Neural cell (in vitro differentiated cells): Measurements from ENCODE around the gene CAV2. TPM values are rescaled to one million over a fixed set of nuclear protein-coding genes. Genes with fewer than 3 reads are reported as not detected.

Experiments
- H2AFZ ChIP-seq: fragments of 200-600, 300-800 bp; sonication (generic), shearing (Covaris generic); 2 replicates; pipeline ENCODE4 v1.6.0; 2014; ENCODE audit warnings: low read depth, mild to moderate bottlenecking, antibody characterized with exemption, low read length, moderate library complexity
- H3F3A ChIP-seq: fragments of 200-600 bp; shearing (Covaris generic); 2 replicates; pipeline ENCODE4 v1.6.1; 2016; ENCODE audit warnings: mild to moderate bottlenecking, moderate library complexity, mixed read lengths, antibody characterized with exemption, low read length; ENCODE audit not compliant: insufficient read depth, poor library complexity, severe bottlenecking
- H3K27ac ChIP-seq: fragments of 200-600, 300-800 bp; sonication (generic), shearing (Covaris generic); 2 replicates; pipeline ENCODE4 v1.5.1; 2014; ENCODE audit warnings: mild to moderate bottlenecking, low read length, moderate library complexity
- H3K27me3 ChIP-seq: fragments of 300-800, 200-600 bp; sonication (generic), shearing (Covaris generic); 2 replicates; pipeline ENCODE4 v1.6.0; 2014; ENCODE audit warnings: mild to moderate bottlenecking, low read depth, low read length, moderate library complexity; ENCODE audit not compliant: insufficient read depth
- H3K36me3 ChIP-seq: fragments of 300-800, 200-600 bp; sonication (generic), shearing (Covaris generic); 2 replicates; pipeline ENCODE4 v1.5.1; 2014; ENCODE audit warnings: mild to moderate bottlenecking, antibody characterized with exemption, low read length, moderate library complexity; ENCODE audit not compliant: insufficient read depth
- H3K4me2 ChIP-seq: fragments of 300-800, 200-600 bp; sonication (generic), shearing (Covaris generic); 2 replicates; pipeline ENCODE4 v1.6.0; 2014; ENCODE audit warnings: mild to moderate bottlenecking, low read length
- H3K4me3 ChIP-seq: fragments of 300-800, 200-600 bp; sonication (generic), shearing (Covaris generic); 2 replicates; pipeline ENCODE4 v1.5.1; 2014; ENCODE audit warnings: mild to moderate bottlenecking, low read length, moderate library complexity
- H3K79me2 ChIP-seq: fragments of 200-600 bp; shearing (Covaris generic); replicated peaks from 2 replicates; pipeline ENCODE4 v1.6.0; 2014; ENCODE audit warnings: mild to moderate bottlenecking, low read length, moderate library complexity; ENCODE audit not compliant: insufficient read depth
- H3K9ac ChIP-seq: fragments of 300-800, 200-600 bp; sonication (generic), shearing (Covaris generic); 2 replicates; pipeline ENCODE4 v1.6.1; 2016; ENCODE audit warnings: mild to moderate bottlenecking, low read length, mixed read lengths
- H3K9me2 ChIP-seq: fragments of 200-600 bp; shearing (Covaris generic); 2 replicates; pipeline ENCODE4 v1.6.1; 2016; ENCODE audit warnings: mild to moderate bottlenecking, low read length, mixed read lengths; ENCODE audit not compliant: insufficient read depth
- H3K9me3 ChIP-seq: fragments of 200-600, 300-800 bp; sonication (generic), shearing (Covaris generic); 2 replicates; pipeline ENCODE4 v1.6.1; 2016; ENCODE audit warnings: mild to moderate bottlenecking, mixed run types, low read length, moderate library complexity, mixed read lengths
- H4K20me1 ChIP-seq: fragments of 200-600 bp; shearing (Covaris generic); 2 replicates; pipeline ENCODE4 v1.6.1; 2016; ENCODE audit warnings: mild to moderate bottlenecking, mixed run types; ENCODE audit not compliant: insufficient read depth
- EP300 ChIP-seq: fragments of 450-650 bp; conservative IDR thresholded peaks from 2 replicates; pipeline ENCODE4 v1.6.1; 2014; ENCODE audit warnings: antibody characterized with exemption, mild to moderate bottlenecking, moderate library complexity; ENCODE audit not compliant: poor library complexity, severe bottlenecking
- EZH2 ChIP-seq: fragments of 200-600, 300-800 bp; shearing (Covaris generic), sonication (generic); IDR thresholded peaks from 2 replicates; pipeline ENCODE4 v1.6.1; 2014; ENCODE audit warnings: antibody characterized with exemption, low read length, borderline replicate concordance, mild to moderate bottlenecking; ENCODE audit not compliant: insufficient read depth, poor library complexity, severe bottlenecking
- MXI1 ChIP-seq: fragments of 450-650 bp; conservative IDR thresholded peaks from 2 replicates; pipeline ENCODE4 v1.6.1; 2014; ENCODE audit warnings: antibody characterized with exemption, mild to moderate bottlenecking; ENCODE audit not compliant: poor library complexity, severe bottlenecking
- POLR2AphosphoS5 ChIP-seq: IDR thresholded peaks from 2 replicates; pipeline ENCODE4 v1.6.1; 2012
- RAD21 ChIP-seq: fragments of 450-650 bp; conservative IDR thresholded peaks from 2 replicates; pipeline ENCODE4 v1.6.1; 2014; ENCODE audit warnings: antibody characterized with exemption, mild to moderate bottlenecking, moderate library complexity
- SMC3 ChIP-seq: fragments of 450-650 bp; conservative IDR thresholded peaks from 2 replicates; pipeline ENCODE4 v1.6.1; 2014; ENCODE audit warnings: antibody characterized with exemption, mild to moderate bottlenecking, moderate library complexity; ENCODE audit not compliant: poor library complexity
- TAF1 ChIP-seq: IDR thresholded peaks from 2 replicates; pipeline ENCODE4 v1.6.1; 2012; ENCODE audit warnings: low read depth
- polyA plus RNA-seq: library from polyadenylated mRNA; depleted of rRNA; stranded (reverse); fragments of >200 nt; gene quantifications from 2 replicates; pipeline ENCODE4 v1.2.3, GENCODE V29; 2014
- TF ChIP-seq, protein P1 (sequence below): IDR thresholded peaks from 2 replicates; pipeline ENCODE4 v1.6.1; 2012; ENCODE audit warnings: borderline replicate concordance
- TF ChIP-seq, protein P2 (sequence below): fragments of 450-650 bp; IDR thresholded peaks from 2 replicates; pipeline ENCODE4 v1.5.1; 2014; ENCODE audit warnings: antibody characterized with exemption, mild to moderate bottlenecking, moderate library complexity; ENCODE audit not compliant: poor library complexity, severe bottlenecking

Gene CAV2
- polyA plus RNA-seq, 1 donor from 2014 or later: not detected

DNA sequence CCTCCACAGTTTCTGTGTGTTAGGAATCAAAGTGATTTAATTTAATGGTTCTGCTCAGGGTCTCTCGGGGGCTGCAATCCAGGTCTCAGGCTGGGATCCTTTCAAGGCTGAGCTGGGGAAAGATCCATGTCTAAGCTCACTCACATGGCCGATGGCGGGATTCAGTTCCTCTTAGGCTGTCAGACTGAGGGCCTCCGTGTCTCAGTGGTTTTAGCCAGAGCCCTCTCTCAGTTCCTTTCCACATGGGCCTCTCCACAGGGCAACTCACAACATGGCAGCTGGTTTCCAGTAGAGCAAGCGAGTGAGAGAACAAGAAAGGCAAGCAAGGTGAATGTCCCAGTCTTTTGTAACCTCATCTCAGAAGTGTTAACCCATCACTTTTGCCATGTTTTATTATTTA, 52.2 kb downstream of the CAV2 start:
- Histone ChIP-seq H3K4me3 (no peak overlapping the region), H3K9me2 (no peaks in the 10 kb centered on the region), H3K9ac (no peak overlapping the region), H3F3A (no peaks in the 10 kb centered on the region), H3K36me3 (no peaks in the 10 kb centered on the region), H3K27ac (no peak overlapping the region), H4K20me1 (no peaks in the 10 kb centered on the region), H2AFZ (no peak overlapping the region), H3K79me2 (no peaks in the 10 kb centered on the region), H3K27me3 (no peaks in the 10 kb centered on the region), H3K4me2 (no peak overlapping the region), H3K9me3 (no peaks in the 10 kb centered on the region)
- TF ChIP-seq MXI1 (no peak), SMC3 (no peak), POLR2AphosphoS5 (no peak), TAF1 (no peak), RAD21 (no peak), EZH2 (no peak), EP300 (no peak)
- TF ChIP-seq, protein P1, sequence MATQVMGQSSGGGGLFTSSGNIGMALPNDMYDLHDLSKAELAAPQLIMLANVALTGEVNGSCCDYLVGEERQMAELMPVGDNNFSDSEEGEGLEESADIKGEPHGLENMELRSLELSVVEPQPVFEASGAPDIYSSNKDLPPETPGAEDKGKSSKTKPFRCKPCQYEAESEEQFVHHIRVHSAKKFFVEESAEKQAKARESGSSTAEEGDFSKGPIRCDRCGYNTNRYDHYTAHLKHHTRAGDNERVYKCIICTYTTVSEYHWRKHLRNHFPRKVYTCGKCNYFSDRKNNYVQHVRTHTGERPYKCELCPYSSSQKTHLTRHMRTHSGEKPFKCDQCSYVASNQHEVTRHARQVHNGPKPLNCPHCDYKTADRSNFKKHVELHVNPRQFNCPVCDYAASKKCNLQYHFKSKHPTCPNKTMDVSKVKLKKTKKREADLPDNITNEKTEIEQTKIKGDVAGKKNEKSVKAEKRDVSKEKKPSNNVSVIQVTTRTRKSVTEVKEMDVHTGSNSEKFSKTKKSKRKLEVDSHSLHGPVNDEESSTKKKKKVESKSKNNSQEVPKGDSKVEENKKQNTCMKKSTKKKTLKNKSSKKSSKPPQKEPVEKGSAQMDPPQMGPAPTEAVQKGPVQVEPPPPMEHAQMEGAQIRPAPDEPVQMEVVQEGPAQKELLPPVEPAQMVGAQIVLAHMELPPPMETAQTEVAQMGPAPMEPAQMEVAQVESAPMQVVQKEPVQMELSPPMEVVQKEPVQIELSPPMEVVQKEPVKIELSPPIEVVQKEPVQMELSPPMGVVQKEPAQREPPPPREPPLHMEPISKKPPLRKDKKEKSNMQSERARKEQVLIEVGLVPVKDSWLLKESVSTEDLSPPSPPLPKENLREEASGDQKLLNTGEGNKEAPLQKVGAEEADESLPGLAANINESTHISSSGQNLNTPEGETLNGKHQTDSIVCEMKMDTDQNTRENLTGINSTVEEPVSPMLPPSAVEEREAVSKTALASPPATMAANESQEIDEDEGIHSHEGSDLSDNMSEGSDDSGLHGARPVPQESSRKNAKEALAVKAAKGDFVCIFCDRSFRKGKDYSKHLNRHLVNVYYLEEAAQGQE: no peak
- TF ChIP-seq, protein P2, sequence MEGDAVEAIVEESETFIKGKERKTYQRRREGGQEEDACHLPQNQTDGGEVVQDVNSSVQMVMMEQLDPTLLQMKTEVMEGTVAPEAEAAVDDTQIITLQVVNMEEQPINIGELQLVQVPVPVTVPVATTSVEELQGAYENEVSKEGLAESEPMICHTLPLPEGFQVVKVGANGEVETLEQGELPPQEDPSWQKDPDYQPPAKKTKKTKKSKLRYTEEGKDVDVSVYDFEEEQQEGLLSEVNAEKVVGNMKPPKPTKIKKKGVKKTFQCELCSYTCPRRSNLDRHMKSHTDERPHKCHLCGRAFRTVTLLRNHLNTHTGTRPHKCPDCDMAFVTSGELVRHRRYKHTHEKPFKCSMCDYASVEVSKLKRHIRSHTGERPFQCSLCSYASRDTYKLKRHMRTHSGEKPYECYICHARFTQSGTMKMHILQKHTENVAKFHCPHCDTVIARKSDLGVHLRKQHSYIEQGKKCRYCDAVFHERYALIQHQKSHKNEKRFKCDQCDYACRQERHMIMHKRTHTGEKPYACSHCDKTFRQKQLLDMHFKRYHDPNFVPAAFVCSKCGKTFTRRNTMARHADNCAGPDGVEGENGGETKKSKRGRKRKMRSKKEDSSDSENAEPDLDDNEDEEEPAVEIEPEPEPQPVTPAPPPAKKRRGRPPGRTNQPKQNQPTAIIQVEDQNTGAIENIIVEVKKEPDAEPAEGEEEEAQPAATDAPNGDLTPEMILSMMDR: no peak

DNA sequence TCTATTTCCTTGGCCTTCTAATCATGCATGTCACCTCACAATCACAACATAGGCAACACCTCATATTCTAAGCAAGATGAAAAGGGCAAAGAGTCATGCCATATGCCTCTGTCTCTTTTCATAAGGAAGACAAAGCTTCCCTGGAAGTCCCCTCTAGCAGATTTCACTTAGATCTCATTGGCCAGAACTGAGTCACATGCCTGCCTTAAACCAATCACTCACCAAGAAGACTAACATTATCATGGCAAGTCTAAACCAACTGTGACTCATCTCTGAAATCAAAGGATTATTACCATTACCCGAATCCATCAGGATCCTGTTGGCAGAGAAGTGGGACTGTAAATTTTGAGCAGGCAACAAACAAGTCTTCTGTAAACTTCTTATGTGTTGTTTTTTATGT, 53.1 kb downstream of the CAV2 start:
- TF ChIP-seq SMC3 (no peak), EZH2 (no peak), EP300 (no peak), TAF1 (no peak), MXI1 (no peak), RAD21 (no peak), POLR2AphosphoS5 (no peak)
- TF ChIP-seq, protein P1: no peak
- TF ChIP-seq, protein P2: no peak
- H3K9me3 ChIP-seq: no peaks in the 10 kb centered on the region
- no peak overlapping the region for H3K4me3 ChIP-seq
- H4K20me1 ChIP-seq: no peaks in the 10 kb centered on the region
- no peak overlapping the region for H3K4me2 ChIP-seq
- no peak overlapping the region for H2AFZ ChIP-seq
- no peaks in the 10 kb centered on the region for H3K27me3 ChIP-seq
- H3K27ac ChIP-seq: no peak overlapping the region
- no peaks in the 10 kb centered on the region for H3K36me3 ChIP-seq
- H3K9ac ChIP-seq: no peak overlapping the region
- no peaks in the 10 kb centered on the region for H3F3A ChIP-seq
- H3K9me2 ChIP-seq: no peaks in the 10 kb centered on the region
- no peaks in the 10 kb centered on the region for H3K79me2 ChIP-seq
